Stimulated activated CD8-positive, alpha-beta memory T cell treated with anti-CD3 and anti-CD28 coated beads, Interleukin-4, amount 100 ng/mL, for 4 hours (primary cell): ENCODE results near the gene HTT.
A peak's percentile ranks its signal among the peaks of the same experiment; 100 is the strongest.

Experiments used
- DNase-seq, 2 donors: peaks; one replicate each; pipeline ENCODE4 v3.0.0-alpha.2; 2020; ENCODE audit warnings: low read depth in 2 of 2, low spot score in 1 of 2

The HTT gene

GRCh38 chr4:3286335-3287175 is 212.1 kb downstream of the HTT start:
- no peak for DNase-seq

- no peak for DNase-seq
These were observed 212.9 kb downstream of the HTT start for GRCh38 chr4:3287271-3287971.

- DNase-seq = no peak
These were observed 213.6 kb downstream of the HTT start for GRCh38 chr4:3287972-3288570.

- no peak for DNase-seq
These were observed 214.2 kb downstream of the HTT start for GRCh38 chr4:3288571-3289094.

GRCh38 chr4:3290476-3290875 is 216.0 kb downstream of the HTT start:
- no peak for DNase-seq

- no peak for DNase-seq
These were observed 216.4 kb downstream of the HTT start for GRCh38 chr4:3290889-3291321.

GRCh38 chr4:3291411-3291968 is 217.0 kb downstream of the HTT start:
- no peak for DNase-seq

- no peak for DNase-seq
These were observed 217.6 kb downstream of the HTT start for GRCh38 chr4:3291969-3292570.

- DNase-seq = peak; percentile 45 to 74
These were observed 218.3 kb downstream of the HTT start, which contains the start of gene RGS12 for GRCh38 chr4:3292571-3293400. TSS of gene RGS12 (plus strand) at chr4:3293021. CDS start at chr4:3316171, 23,150 bp downstream.
